ES-I3 (cell line): ENCODE results near the gene TMED1.

Source experiments
- H3K36me3 ChIP-seq: 2 replicates; pipeline ENCODE4 v1.6.1; 2013; ENCODE audit warnings: mild to moderate bottlenecking, low read length, control low read depth, moderate library complexity; ENCODE audit not compliant: insufficient read depth
- H3K4me1 ChIP-seq: 2 replicates; pipeline ENCODE4 v1.6.1; 2013; ENCODE audit warnings: mild to moderate bottlenecking, control low read depth, low read length; ENCODE audit not compliant: insufficient read depth
- H3K9ac ChIP-seq: 2 replicates; pipeline ENCODE4 v1.6.1; 2013; ENCODE audit warnings: low read depth, mild to moderate bottlenecking, low read length, moderate library complexity
- H3K9me3 ChIP-seq: 2 replicates; pipeline ENCODE4 v1.6.1; 2013; ENCODE audit warnings: mild to moderate bottlenecking, low read length, moderate library complexity; ENCODE audit not compliant: control insufficient read depth, insufficient read depth

Gene TMED1

GRCh38 chr19:10797078-10797477, 38.9 kb downstream of the TMED1 start:
- H3K36me3 ChIP-seq = peaks cover 7% of the 10 kb centered on the region

DNA sequence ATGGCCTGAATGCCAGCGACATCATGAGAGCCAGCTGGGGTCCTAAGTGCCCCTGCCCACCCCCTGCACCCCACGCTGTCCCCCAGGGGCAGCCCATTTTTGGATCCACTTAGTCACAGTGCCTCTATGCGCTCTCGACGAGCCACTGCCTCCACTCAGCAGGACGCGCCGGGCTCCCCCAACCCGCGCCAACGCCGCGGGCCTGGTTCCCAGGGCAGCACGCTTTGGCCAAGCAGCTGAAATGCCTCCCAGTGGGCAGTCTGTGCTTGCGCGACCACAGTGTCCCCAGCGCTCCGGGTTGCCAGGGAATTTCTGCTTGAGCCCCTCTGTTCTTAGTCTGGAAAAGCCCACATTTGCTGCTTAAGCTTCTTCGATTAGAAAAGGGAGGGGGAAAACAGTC, 39.4 kb downstream of the TMED1 start:
- Histone ChIP-seq H3K9ac (no peak overlapping the region), H3K9me3 (no peaks in the 10 kb centered on the region), H3K4me1 (no peaks in the 10 kb centered on the region), H3K36me3 (peaks cover 4% of the 10 kb centered on the region)

More at GRCh38 chr19:10797078-10797477, 38.9 kb downstream of the TMED1 start:
- H3K9ac ChIP-seq = no peak overlapping the region
- H3K4me1 ChIP-seq = no peaks in the 10 kb centered on the region
- no peaks in the 10 kb centered on the region for H3K9me3 ChIP-seq

- Histone ChIP-seq H3K36me3 (peaks cover 4% of the 10 kb centered on the region), H3K9ac (no peak overlapping the region), H3K9me3 (no peaks in the 10 kb centered on the region)
Observed at GRCh38 chr19:10789866-10790265, 46.1 kb downstream of the TMED1 start.

DNA sequence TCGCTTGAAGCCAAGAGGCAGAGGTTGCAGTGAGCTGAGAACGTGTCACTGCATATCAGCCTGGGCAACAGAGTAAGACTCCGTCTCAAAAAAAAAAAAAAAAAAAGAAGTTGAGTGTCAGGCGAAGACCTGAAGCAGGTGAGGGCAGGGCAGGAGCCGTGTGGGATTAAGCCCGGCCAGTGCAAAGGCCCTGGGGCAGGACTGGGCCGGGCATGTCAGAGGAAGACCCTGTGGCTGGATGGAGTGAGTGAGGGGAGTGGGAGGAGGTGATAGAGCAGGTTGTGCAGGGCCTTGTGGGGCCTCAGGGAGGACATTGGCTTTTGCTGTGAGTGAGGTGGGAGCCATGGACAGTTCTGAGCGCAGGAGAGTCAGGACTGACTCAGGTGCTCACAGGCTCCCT, 47.9 kb downstream of the TMED1 start:
- no peaks in the 10 kb centered on the region for H3K9me3 ChIP-seq
- H3K36me3 ChIP-seq = peaks cover 9% of the 10 kb centered on the region
- H3K9ac ChIP-seq = no peak overlapping the region
- no peaks in the 10 kb centered on the region for H3K4me1 ChIP-seq

More at GRCh38 chr19:10789866-10790265, 46.1 kb downstream of the TMED1 start:
- no peaks in the 10 kb centered on the region for H3K4me1 ChIP-seq

GRCh38 chr19:10784257-10784656, 51.8 kb downstream of the TMED1 start:
- Histone ChIP-seq H3K4me1 (no peaks in the 10 kb centered on the region), H3K9ac (no peak overlapping the region), H3K9me3 (no peaks in the 10 kb centered on the region), H3K36me3 (peaks cover 11% of the 10 kb centered on the region)

DNA sequence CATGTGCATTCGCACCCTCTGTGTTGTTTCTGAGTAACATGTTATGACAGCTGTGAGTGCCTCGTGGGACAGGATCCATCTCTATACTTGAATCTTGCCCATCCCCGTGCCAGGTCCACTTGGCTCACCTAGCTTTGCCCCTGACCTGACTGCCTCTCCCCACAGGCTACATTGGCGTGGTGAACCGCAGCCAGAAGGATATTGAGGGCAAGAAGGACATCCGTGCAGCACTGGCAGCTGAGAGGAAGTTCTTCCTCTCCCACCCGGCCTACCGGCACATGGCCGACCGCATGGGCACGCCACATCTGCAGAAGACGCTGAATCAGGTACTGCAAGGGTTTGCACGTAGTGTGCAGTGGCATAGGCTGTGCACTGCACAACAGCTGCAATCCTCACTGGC, 53.2 kb downstream of the TMED1 start:
- H3K36me3 ChIP-seq = peaks cover 15% of the 10 kb centered on the region
- H3K4me1 ChIP-seq = no peaks in the 10 kb centered on the region
- H3K9me3 ChIP-seq = no peaks in the 10 kb centered on the region
- H3K9ac ChIP-seq = no peak overlapping the region
